COLO668 (cell line): ENCODE data around the gene LAMTOR5.

ENCODE experiments used
- DNase-seq: peaks from one replicate; lab custom pipeline; 2025; ENCODE audit not compliant: unreplicated experiment; lab: John Stamatoyannopoulos, UW

The LAMTOR5 gene

DNA sequence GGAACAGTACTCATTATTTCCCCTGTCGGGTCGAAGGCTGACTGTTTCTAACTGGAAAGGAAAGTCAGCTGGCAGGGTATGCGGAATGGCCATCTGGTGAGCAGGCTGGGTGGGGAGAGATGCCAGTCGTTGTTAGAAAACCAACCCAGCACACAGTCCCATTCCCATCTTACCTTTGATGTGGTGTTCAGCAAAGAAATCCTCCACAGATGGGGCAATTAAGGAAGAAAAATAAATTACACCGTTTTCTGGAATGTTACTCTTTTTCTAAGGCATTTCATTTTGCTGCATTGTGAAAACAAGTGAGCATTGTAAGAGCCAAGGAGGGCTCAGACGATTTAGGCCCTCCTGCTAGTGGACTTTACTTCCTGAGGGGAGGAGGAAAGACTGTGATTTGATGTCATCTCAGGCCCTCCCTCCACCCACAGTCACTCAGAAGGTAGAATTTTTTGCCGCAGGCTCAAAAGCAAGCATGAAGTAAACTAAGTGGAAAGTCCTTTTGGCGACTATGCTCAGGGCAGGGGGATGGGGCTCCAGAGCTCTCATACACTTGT, 16.7 kb downstream of the LAMTOR5 start, which contains the start of gene SLC16A4:
Gene SLC16A4, minus strand, starts transcription at position 335 of the 554 bp plus-strand sequence. CDS start 1,703 bp downstream, outside the sequence.
- DNase-seq, result no peak

DNA sequence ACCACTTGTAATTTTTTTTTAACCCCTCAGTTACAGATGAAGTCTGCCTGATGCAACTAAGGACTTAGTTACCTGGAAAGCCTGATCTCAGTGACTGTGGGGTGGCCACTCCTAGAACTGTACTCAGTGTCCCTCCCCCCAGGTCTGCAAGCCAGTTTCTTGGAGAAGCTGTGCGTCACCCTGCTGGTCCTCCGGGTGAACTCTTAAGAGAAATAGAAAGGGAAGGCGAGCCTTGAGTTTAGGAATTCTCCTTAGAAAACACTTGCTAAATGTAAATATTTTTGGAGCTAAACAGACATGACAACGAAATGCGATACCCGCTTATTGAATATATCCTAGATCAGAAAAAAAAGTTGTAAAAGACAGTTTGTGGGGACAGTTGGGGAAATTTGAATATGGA, 17.4 kb downstream of the LAMTOR5 start:
- DNase-seq, result no peak

DNA sequence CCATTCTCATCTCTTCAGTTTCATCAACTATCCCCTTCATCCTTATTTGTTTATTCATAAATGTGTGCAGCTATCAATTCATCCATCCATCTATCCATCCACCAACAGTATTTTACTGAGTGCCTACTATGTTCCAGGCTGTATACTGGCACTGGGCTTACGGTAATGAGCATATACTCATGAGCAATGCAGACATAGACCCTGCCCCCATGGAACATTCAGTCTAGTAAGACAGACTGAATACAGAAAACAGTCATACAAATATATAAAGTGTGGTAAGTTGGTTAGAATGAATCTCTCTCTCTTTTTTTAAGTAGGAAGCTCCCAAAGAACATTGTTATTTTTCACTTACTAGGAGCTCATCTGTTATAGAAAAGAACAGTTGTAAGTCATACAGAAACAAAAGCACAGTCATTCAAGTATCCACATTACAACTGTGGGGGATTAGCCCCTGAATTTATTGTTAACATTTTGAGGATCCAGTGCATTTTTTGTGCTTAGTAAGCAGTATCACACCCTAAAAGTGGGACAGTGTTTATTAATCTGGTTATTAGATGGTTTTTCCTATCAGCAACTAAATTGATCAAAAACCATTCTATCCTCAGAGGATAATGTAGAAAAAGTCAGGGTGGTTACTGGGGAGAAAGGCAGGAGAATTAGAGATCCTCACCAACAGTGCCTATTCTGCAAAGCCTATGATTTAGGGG, 20.3 kb downstream of the LAMTOR5 start:
- DNase-seq, result no peak

DNA sequence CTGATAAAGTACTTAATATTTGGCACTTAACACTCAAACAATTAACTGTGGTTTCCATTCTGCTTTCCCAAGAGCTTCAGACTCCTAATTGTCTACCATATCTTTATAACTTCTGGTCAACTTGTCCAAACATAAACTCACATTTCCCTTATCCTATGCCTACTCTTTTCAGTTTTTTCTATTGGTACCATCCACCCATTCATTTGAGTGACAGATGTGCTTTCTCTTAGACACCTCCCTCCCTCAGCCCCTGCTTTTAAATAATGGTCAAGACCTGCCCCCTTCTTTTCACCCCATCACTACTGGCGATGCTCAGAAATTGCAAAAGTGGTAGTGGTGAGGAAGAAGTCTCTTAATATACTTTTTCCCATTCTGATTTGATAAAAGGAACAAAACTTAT, 22.1 kb downstream of the LAMTOR5 start:
- DNase-seq, result no peak

DNA sequence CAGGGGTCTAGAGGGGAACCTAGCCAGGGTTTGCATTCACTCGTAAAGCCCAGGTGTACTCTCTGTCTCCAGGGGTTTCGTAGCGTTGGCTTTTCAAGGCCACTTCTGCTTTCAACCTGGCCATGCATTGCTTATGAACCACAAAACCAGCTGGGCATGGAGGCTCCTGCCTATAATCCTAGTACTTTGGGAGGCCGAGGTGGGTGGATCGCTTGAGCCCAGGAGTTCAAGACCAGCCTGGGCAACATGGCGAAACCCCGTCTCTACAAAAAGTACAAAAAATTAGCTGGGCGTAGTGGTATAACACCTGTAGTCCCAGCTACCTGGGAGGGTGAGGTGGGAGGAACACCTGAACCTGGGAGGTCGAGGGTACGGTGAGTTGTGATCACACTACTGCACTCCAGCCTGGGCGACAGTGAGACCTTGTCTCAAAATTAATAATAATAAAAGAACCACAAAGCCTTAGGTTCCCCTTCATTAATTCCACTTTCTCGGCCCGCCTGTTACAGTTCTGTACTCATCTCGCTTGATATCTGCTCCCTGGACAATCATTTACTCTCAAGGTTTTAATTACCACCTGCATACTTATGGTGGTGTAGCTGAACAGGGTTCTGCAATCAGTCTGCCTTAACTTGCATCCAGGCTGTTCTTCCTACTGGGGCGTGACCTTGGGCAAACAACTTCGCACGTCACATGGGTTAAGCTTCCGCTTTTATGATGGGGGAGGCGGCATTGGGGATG, 22.7 kb downstream of the LAMTOR5 start:
- DNase-seq, result no peak

DNA sequence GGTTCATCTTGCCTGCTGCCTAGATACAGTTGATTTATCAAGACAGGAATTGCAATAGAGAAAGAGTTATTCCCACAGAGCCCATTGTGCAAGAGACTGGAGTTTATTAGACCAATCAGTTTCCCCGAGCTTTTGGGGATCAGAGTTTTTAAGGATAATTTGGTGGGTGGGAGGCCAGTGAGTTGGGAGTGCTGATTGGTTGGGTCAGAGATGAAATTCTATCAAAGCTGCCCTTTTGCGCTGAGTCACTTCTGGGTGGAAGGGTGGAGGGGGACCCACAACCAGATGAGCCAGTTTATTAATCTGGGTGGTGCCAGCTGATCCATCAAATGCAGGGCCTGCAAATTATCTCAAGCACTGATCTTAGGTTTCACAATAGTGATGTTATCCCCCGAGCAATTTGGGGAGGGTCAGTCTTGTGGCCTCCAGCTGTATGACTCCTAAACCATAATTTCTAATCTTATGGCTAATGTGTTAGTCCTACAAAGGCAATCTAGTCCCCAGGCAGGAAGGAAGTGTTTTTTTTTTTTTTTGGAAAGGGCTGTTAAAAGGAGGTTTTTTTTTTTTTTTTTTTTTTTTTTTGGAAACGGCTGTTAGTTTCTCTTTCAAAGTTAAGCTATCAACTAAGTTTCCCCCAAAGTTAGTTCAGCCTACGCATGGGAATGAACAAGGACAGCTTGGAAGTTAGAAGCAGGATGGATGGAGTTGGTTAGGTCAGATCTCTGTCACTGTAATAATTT, 24.1 kb downstream of the LAMTOR5 start:
- DNase-seq, result no peak

DNA sequence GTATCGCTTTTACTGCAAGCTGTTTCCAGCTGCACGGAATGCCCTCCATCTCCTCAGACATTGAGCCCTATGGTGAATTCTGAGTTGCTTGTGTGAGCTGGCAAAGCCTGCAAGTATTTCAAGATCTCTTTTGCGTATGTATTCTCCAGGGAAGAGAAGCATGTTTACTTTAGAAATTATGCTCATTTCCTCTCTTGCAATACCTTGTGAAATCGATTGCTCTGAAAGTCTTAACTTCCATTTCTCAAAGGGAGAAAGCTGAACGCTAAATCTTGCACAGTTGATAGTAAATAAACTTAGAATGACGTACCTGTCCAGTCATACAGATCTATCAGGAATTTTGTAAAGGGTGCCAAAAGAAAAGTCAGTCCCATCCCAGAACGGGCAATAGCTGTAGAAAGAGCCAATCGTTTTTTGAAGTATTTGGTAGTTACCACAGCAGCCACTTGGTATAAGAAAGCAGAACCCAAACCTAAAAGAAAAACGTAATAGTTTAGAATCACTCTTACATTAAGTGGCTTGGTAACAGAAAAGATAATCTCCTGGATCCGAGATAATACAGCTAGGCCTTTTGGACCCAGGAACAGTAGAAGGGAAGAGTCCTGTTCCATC, 26.7 kb downstream of the LAMTOR5 start:
- no peak for DNase-seq

DNA sequence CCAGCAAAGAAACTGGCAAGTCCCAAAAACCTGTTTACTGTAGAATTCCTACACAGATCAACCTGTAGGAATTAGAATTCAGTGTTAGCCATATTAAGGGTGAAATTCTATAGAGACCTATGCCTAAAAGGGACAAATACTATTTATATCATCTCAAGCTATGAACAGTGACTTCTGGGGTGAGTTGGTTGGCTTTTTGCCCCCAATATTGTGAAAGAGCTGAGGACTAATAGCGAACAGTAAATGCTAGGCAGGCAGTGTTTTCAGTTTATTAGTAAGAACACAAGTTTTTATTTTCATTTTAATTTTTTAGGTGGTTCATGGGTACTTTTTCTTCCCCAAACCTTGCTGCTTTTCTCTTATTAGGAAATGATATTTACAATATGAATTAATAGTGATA, 32.0 kb downstream of the LAMTOR5 start:
- DNase-seq, result no peak

DNA sequence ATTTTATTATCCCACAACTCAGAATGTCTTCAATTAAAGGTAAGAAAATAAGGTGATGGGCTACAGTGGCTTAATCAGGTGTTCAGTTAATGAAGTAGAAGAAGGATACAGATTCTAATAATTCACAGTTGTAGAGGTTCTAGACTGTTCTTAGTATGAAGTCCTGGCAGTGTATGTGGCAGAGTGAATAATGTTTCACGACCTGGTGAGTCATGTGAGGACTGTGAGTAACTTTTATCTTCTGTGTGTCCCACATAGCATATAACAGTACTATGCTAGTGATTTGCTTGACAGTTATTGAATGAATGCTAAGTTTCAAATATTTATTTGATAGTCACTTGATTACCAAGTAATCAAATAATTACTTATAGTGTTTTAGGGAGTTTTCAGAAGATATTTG, 36.7 kb downstream of the LAMTOR5 start:
- no peak for DNase-seq

DNA sequence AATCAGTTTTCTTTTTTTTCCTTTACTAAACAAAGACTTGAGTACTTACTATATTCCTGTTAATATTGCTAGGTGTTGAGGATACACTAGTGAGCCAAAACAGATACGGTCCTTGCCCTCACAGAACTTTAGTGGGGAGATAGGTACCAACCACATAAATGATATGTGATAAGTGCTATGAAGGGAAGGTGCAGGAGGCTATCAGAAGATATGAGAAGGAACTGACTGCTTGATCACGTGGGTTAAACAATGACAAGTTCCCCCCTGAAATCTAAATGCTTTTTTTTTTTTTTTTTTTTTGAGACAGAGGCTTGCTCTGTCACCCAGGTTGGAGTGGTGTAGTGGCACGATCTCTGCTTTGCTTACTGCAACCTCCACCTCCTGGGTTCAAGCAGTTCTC, 43.3 kb downstream of the LAMTOR5 start:
- DNase-seq, result no peak

DNA sequence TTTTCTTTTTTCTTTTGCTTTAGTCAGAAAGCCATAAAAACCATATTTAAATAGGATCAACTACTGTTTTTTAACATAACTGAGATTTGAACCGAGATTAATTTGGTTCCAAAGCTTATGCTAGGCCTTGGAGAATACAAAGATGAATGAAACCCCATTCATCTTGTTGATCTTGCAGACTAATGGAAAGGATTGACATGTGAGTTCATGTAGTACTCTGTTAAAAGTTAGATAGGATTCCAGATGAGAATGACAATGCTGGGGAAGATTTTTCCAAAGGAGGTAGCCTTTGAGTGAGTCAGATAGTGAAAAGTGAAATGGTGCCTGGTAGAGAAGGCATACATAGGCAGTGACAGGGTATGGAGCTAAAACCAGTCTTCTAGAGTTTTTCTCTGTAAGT, 45.6 kb downstream of the LAMTOR5 start:
- no peak for DNase-seq

DNA sequence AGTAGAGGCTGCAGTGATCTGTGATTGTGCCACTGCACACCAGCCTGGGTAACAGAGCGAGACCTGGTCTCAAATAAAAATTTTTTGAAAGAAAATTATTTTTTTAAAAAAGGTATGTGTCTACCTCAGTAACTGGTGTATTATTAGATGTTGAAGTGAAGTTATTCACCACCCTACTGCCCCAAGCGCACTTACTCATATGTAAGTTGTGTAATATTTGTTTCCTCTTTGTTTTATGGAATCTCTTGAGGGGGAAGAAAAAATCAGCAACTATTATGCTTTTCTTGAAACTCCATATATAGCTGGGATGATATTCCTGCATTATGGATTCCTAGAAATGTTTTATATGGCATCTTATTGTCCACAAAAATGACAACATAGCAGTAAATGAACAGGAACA, 47.1 kb downstream of the LAMTOR5 start:
- DNase-seq, result no peak

DNA sequence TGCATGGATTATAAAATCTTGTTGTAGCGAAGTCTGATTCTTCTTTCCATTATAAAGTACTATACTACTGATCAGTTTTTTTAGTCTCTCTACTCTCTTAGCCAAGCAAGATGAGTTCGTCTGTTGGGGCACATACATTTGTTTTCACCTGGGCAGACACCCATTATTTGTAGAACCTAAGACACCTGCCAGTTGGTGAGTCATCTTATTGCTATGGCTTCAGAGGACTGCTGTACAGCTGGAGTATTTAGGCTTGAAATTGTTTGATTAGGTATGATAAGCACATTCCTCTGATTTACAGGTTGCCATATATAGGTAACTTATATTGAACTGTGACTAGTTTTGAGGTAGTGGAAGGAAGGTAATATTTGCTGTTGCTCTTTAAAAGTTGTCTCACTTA, 51.1 kb downstream of the LAMTOR5 start:
- peak; percentile 40 for DNase-seq

DNA sequence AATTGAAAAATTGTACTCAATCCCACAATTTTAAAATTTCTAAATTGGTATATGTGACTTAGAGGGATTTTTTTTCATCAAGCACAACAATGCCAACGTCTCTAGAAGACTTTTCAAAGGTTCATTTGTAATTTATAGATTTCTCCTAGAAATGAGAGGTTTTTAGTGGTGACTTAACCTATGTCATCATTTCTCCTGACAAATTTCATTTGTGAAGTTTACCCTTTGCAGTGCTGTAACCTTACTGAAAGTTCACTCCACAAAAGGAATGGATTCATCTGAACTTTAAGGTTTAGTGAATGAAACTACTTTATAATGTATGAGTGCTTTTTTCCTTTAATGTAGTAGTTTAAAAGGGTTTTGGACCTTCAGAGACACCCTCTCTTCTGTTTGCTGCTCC, 52.2 kb downstream of the LAMTOR5 start:
- DNase-seq, result no peak
